ENCODE measurements around the gene RPL18A. TPM values are rescaled to one million over a fixed set of nuclear protein-coding genes. Genes with fewer than 3 reads are reported as not detected.

The RPL18A gene
- 1,000 to 10,000 TPM; 3,144 to 3,196 TPM for total RNA-seq

GRCh38 chr19:17859533-17860330 is at the start of gene RPL18A:
Gene RPL18A, plus strand, starts transcription at chr19:17859910. Its CDS starts 47 bp downstream, at chr19:17859957.
- H3K36me3 Mint-ChIP-seq = peaks cover 49% of the 10 kb centered on the region
- H3K4me1 Mint-ChIP-seq = peaks cover 36% of the 10 kb centered on the region
- H3K27ac Mint-ChIP-seq = peak within 1 kb of the TSS; percentile 99
- H3K9me3 Mint-ChIP-seq = no peaks in the 10 kb centered on the region
- DNase-seq = peak; percentile 99
- peaks cover 5% of the 10 kb centered on the region for H3K27me3 Mint-ChIP-seq
- peak within 1 kb of the TSS; percentile 99 for H3K4me3 Mint-ChIP-seq

- DNase-seq = no peak
- Mint-ChIP-seq H3K27ac (no peak overlapping the region), H3K4me1 (peaks cover 9% of the 10 kb centered on the region), H3K9me3 (no peaks in the 10 kb centered on the region), H3K36me3 (no peaks in the 10 kb centered on the region), H3K4me3 (no peak overlapping the region), H3K27me3 (no peaks in the 10 kb centered on the region)
These were observed 48.6 kb upstream of the RPL18A start for GRCh38 chr19:17811103-17811502.

GRCh38 chr19:17811681-17812080 is 48.0 kb upstream of the RPL18A start:
- H3K27me3 Mint-ChIP-seq = no peaks in the 10 kb centered on the region
- no peaks in the 10 kb centered on the region for H3K9me3 Mint-ChIP-seq

GRCh38 chr19:17812099-17812498 is 47.6 kb upstream of the RPL18A start:
- Mint-ChIP-seq H3K9me3 (no peaks in the 10 kb centered on the region), H3K27ac (no peak overlapping the region)

More at GRCh38 chr19:17811681-17812080, 48.0 kb upstream of the RPL18A start:
- no peak overlapping the region for H3K4me3 Mint-ChIP-seq
- no peak for DNase-seq
- H3K27ac Mint-ChIP-seq = no peak overlapping the region
- no peaks in the 10 kb centered on the region for H3K36me3 Mint-ChIP-seq
- peaks cover 9% of the 10 kb centered on the region for H3K4me1 Mint-ChIP-seq

GRCh38 chr19:17817668-17818363 is 41.9 kb upstream of the RPL18A start:
- H3K4me1 Mint-ChIP-seq = peaks cover 3% of the 10 kb centered on the region
- H3K27me3 Mint-ChIP-seq = no peaks in the 10 kb centered on the region
- DNase-seq = no peak
- H3K4me3 Mint-ChIP-seq = no peak overlapping the region
- no peaks in the 10 kb centered on the region for H3K36me3 Mint-ChIP-seq
- no peaks in the 10 kb centered on the region for H3K9me3 Mint-ChIP-seq
- no peak overlapping the region for H3K27ac Mint-ChIP-seq

More at GRCh38 chr19:17812099-17812498, 47.6 kb upstream of the RPL18A start:
- H3K36me3 Mint-ChIP-seq = no peaks in the 10 kb centered on the region
- H3K4me3 Mint-ChIP-seq = no peak overlapping the region
- peaks cover 8% of the 10 kb centered on the region for H3K4me1 Mint-ChIP-seq
- no peaks in the 10 kb centered on the region for H3K27me3 Mint-ChIP-seq
- no peak for DNase-seq

- no peak for DNase-seq
- Mint-ChIP-seq H3K4me1 (no peaks in the 10 kb centered on the region), H3K27ac (no peak within 1 kb of the TSS), H3K4me3 (no peak within 1 kb of the TSS), H3K36me3 (peaks cover 2% of the 10 kb centered on the region), H3K27me3 (no peaks in the 10 kb centered on the region), H3K9me3 (no peaks in the 10 kb centered on the region)
These were observed 38.5 kb upstream of the RPL18A start, which contains the start of gene INSL3 for GRCh38 chr19:17821190-17821589. Gene INSL3, minus strand, starts transcription at chr19:17821519. Its CDS starts 13 bp downstream, at chr19:17821506.

- Mint-ChIP-seq H3K4me3 (no peak overlapping the region), H3K9me3 (no peaks in the 10 kb centered on the region), H3K36me3 (peaks cover 13% of the 10 kb centered on the region), H3K27me3 (no peaks in the 10 kb centered on the region), H3K4me1 (no peaks in the 10 kb centered on the region), H3K27ac (peak overlapping the region; percentile 35)
- DNase-seq = no peak
These were observed 35.4 kb upstream of the RPL18A start for GRCh38 chr19:17824339-17824738.

- H3K36me3 Mint-ChIP-seq = peaks cover 32% of the 10 kb centered on the region
- H3K27ac Mint-ChIP-seq = no peak overlapping the region
- no peaks in the 10 kb centered on the region for H3K9me3 Mint-ChIP-seq
- no peak for DNase-seq
- H3K4me1 Mint-ChIP-seq = peaks cover 3% of the 10 kb centered on the region
- H3K4me3 Mint-ChIP-seq = no peak overlapping the region
- no peaks in the 10 kb centered on the region for H3K27me3 Mint-ChIP-seq
These were observed 33.1 kb upstream of the RPL18A start for GRCh38 chr19:17826508-17827056.

GRCh38 chr19:17829855-17830566 is 29.7 kb upstream of the RPL18A start:
- Mint-ChIP-seq H3K36me3 (peaks cover 54% of the 10 kb centered on the region), H3K27me3 (no peaks in the 10 kb centered on the region), H3K9me3 (peaks cover 3% of the 10 kb centered on the region), H3K4me3 (no peak overlapping the region), H3K4me1 (peaks cover 3% of the 10 kb centered on the region), H3K27ac (peak overlapping the region; percentile 42)
- no peak for DNase-seq

- H3K9me3 Mint-ChIP-seq = peaks cover 3% of the 10 kb centered on the region
- H3K4me3 Mint-ChIP-seq = no peak overlapping the region
- peak overlapping the region; percentile 42 for H3K27ac Mint-ChIP-seq
- peaks cover 59% of the 10 kb centered on the region for H3K36me3 Mint-ChIP-seq
- peak; percentile 68 for DNase-seq
- H3K27me3 Mint-ChIP-seq = no peaks in the 10 kb centered on the region
- H3K4me1 Mint-ChIP-seq = peaks cover 3% of the 10 kb centered on the region
These were observed 28.9 kb upstream of the RPL18A start for GRCh38 chr19:17830567-17831418.

- Mint-ChIP-seq H3K4me1 (peaks cover 3% of the 10 kb centered on the region), H3K36me3 (peaks cover 64% of the 10 kb centered on the region), H3K27me3 (no peaks in the 10 kb centered on the region), H3K4me3 (no peak overlapping the region), H3K9me3 (peaks cover 3% of the 10 kb centered on the region), H3K27ac (no peak overlapping the region)
- no peak for DNase-seq
These were observed 28.3 kb upstream of the RPL18A start for GRCh38 chr19:17831419-17831888.

- peaks cover 62% of the 10 kb centered on the region for H3K36me3 Mint-ChIP-seq
- DNase-seq = no peak
- H3K9me3 Mint-ChIP-seq = peaks cover 3% of the 10 kb centered on the region
- no peak overlapping the region for H3K4me3 Mint-ChIP-seq
- H3K27ac Mint-ChIP-seq = no peak overlapping the region
- no peaks in the 10 kb centered on the region for H3K27me3 Mint-ChIP-seq
- peaks cover 3% of the 10 kb centered on the region for H3K4me1 Mint-ChIP-seq
These were observed 27.1 kb upstream of the RPL18A start for GRCh38 chr19:17832443-17833208.

GRCh38 chr19:17834350-17835181 is 25.1 kb upstream of the RPL18A start:
- Mint-ChIP-seq H3K9me3 (peaks cover 3% of the 10 kb centered on the region), H3K27ac (no peak overlapping the region), H3K4me3 (no peak overlapping the region), H3K27me3 (no peaks in the 10 kb centered on the region), H3K4me1 (peaks cover 4% of the 10 kb centered on the region), H3K36me3 (peaks cover 62% of the 10 kb centered on the region)
- DNase-seq = no peak

All from activated naive CD8-positive, alpha-beta T cell treated with anti-CD3 and anti-CD28 coated beads for 36 hours (primary cell).